ENCODE results near the gene CRYAA.
"Not testable (repeated sequence)": the region's sequence is repeated elsewhere in the genome, so short reads cannot be mapped to it uniquely, and the experiment has no call there.

DNA sequence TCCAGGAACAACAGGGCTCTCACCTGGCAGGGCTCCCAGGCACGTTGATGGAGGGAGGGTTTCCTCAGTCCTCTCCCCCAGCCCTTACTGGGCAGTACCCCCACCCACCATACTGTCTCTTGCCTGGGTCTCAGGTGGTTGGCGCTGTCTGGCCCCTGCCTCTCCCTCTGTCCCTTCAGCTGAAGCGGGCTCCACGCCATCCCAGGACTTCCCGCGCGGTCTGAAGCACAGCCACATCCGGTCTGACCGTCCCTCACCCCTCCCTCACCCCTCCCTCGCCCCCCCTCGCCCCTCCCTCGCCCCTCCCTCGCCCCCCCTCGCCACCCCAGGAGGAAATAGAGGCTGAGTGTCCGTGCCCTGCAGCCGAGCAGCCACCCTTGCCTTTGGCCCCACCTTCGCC is 27.4 kb upstream of the CRYAA start:
- TF ChIP-seq EP300 (IDR thresholded peaks at IDR 0.05); POLR2A (IDR thresholded peaks at IDR 0.05; ENCODE audit: low read length); RAD21 (conservative IDR thresholded peaks at IDR 0.05 in 1 of 2, IDR thresholded peaks at IDR 0.05 in 1 of 2); SREBF2 (IDR thresholded peaks at IDR 0.05): not testable (repeated sequence)
- TF ChIP-seq, protein P1, sequence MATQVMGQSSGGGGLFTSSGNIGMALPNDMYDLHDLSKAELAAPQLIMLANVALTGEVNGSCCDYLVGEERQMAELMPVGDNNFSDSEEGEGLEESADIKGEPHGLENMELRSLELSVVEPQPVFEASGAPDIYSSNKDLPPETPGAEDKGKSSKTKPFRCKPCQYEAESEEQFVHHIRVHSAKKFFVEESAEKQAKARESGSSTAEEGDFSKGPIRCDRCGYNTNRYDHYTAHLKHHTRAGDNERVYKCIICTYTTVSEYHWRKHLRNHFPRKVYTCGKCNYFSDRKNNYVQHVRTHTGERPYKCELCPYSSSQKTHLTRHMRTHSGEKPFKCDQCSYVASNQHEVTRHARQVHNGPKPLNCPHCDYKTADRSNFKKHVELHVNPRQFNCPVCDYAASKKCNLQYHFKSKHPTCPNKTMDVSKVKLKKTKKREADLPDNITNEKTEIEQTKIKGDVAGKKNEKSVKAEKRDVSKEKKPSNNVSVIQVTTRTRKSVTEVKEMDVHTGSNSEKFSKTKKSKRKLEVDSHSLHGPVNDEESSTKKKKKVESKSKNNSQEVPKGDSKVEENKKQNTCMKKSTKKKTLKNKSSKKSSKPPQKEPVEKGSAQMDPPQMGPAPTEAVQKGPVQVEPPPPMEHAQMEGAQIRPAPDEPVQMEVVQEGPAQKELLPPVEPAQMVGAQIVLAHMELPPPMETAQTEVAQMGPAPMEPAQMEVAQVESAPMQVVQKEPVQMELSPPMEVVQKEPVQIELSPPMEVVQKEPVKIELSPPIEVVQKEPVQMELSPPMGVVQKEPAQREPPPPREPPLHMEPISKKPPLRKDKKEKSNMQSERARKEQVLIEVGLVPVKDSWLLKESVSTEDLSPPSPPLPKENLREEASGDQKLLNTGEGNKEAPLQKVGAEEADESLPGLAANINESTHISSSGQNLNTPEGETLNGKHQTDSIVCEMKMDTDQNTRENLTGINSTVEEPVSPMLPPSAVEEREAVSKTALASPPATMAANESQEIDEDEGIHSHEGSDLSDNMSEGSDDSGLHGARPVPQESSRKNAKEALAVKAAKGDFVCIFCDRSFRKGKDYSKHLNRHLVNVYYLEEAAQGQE (IDR thresholded peaks at IDR 0.05), result not testable (repeated sequence)
- TF ChIP-seq, protein P2, sequence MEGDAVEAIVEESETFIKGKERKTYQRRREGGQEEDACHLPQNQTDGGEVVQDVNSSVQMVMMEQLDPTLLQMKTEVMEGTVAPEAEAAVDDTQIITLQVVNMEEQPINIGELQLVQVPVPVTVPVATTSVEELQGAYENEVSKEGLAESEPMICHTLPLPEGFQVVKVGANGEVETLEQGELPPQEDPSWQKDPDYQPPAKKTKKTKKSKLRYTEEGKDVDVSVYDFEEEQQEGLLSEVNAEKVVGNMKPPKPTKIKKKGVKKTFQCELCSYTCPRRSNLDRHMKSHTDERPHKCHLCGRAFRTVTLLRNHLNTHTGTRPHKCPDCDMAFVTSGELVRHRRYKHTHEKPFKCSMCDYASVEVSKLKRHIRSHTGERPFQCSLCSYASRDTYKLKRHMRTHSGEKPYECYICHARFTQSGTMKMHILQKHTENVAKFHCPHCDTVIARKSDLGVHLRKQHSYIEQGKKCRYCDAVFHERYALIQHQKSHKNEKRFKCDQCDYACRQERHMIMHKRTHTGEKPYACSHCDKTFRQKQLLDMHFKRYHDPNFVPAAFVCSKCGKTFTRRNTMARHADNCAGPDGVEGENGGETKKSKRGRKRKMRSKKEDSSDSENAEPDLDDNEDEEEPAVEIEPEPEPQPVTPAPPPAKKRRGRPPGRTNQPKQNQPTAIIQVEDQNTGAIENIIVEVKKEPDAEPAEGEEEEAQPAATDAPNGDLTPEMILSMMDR (IDR thresholded peaks at IDR 0.05), result not testable (repeated sequence)

Measured in A549 (cell line).